ENCODE data around the gene NSMCE4A.

GRCh38 chr10:121975295-121976086, 474 bp upstream of the NSMCE4A start:
- no peak for TF ChIP-seq POLR2A (IDR thresholded peaks at IDR 0.05)
- TF ChIP-seq, protein P1, sequence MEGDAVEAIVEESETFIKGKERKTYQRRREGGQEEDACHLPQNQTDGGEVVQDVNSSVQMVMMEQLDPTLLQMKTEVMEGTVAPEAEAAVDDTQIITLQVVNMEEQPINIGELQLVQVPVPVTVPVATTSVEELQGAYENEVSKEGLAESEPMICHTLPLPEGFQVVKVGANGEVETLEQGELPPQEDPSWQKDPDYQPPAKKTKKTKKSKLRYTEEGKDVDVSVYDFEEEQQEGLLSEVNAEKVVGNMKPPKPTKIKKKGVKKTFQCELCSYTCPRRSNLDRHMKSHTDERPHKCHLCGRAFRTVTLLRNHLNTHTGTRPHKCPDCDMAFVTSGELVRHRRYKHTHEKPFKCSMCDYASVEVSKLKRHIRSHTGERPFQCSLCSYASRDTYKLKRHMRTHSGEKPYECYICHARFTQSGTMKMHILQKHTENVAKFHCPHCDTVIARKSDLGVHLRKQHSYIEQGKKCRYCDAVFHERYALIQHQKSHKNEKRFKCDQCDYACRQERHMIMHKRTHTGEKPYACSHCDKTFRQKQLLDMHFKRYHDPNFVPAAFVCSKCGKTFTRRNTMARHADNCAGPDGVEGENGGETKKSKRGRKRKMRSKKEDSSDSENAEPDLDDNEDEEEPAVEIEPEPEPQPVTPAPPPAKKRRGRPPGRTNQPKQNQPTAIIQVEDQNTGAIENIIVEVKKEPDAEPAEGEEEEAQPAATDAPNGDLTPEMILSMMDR (IDR thresholded peaks at IDR 0.05 in 4 of 5, conservative IDR thresholded peaks at IDR 0.05 in 1 of 5): peak in 2 of 5 experiments; percentile 20 to 63
